Lung (tissue), 12 donors: Measurements from ENCODE around the gene GABBR2. TPM values are rescaled to one million over a fixed set of nuclear protein-coding genes. Genes with fewer than 3 reads are reported as not detected.
"Not testable (repeated sequence)": the region's sequence is repeated elsewhere in the genome, so short reads cannot be mapped to it uniquely, and the experiment has no call there.

ENCODE experiments used
- ATAC-seq: fragments of 200-7000 bp; cut with Tn5 transposase; one replicate; pipeline ENCODE4 v1.9.1; 2020; ENCODE audit warnings: moderate number of reproducible peaks; ENCODE audit not compliant: insufficient read depth, low FRiP score
- DNase-seq, 3 donors: peaks; one replicate each; pipeline ENCODE4 v3.0.0-alpha.2; 2013 to 2017
- H3K27ac ChIP-seq, 2 donors: one replicate each; pipeline ENCODE4 v1.5.1; 2013; ENCODE audit warnings: mild to moderate bottlenecking in 2 of 2, moderate library complexity in 2 of 2, control low read depth in 1 of 2, inconsistent platforms in 1 of 2, low read depth in 1 of 2, low read length in 1 of 2
- H3K27me3 ChIP-seq, 3 donors: one replicate each; pipeline ENCODE4 v1.5.1; 2013; ENCODE audit warnings: low read length in 2 of 3; ENCODE audit not compliant: control insufficient read depth in 3 of 3, insufficient read depth in 3 of 3
- H3K36me3 ChIP-seq, 4 donors: one replicate each; pipeline ENCODE4 v1.5.1; 2013; ENCODE audit warnings: low read length in 4 of 4, mild to moderate bottlenecking in 1 of 4, moderate library complexity in 1 of 4; ENCODE audit not compliant: control insufficient read depth in 4 of 4, insufficient read depth in 4 of 4
- H3K4me1 ChIP-seq, 5 donors: one replicate each; pipeline ENCODE4 v1.5.1; 2013; ENCODE audit warnings: low read length in 5 of 5, mild to moderate bottlenecking in 2 of 5, moderate library complexity in 1 of 5; ENCODE audit not compliant: control insufficient read depth in 5 of 5, insufficient read depth in 5 of 5
- H3K4me3 ChIP-seq: one replicate; pipeline ENCODE4 v1.5.1; 2013; ENCODE audit warnings: mild to moderate bottlenecking, control low read depth, moderate library complexity
- H3K9ac ChIP-seq, 2 donors: one replicate each; pipeline ENCODE4 v1.5.1; 2013; ENCODE audit warnings: low read length in 2 of 2, control low read depth in 1 of 2; ENCODE audit not compliant: insufficient read depth in 1 of 2
- H3K9me3 ChIP-seq, 4 donors: one replicate each; pipeline ENCODE4 v1.5.1; 2013; ENCODE audit warnings: low read length in 3 of 4, mild to moderate bottlenecking in 1 of 4, moderate library complexity in 1 of 4; ENCODE audit not compliant: control insufficient read depth in 4 of 4, insufficient read depth in 3 of 4
- CTCF ChIP-seq: IDR thresholded peaks from 2 replicates; pipeline ENCODE4 v1.5.1; 2012; ENCODE audit warnings: mild to moderate bottlenecking; ENCODE audit errors: control extremely low read depth, extremely low read depth
- WGBS, 2 donors: extraction: QIAGEN DNeasy Blood & Tissue Kit; methylation state at CpG; one replicate each; pipeline ENCODE4 v1.1.7; 2013; 5-methylcytosine and 5-hydroxymethylcytosine counted together
- polyA plus RNA-seq, 2 donors: library from polyadenylated mRNA; stranded (reverse); fragments of 200-250 nt; gene quantifications; one replicate each; pipeline ENCODE4 v1.2.1, GENCODE V29; 2013
- total RNA-seq, 2 donors: library from RNA; depleted of rRNA in 1 of 2; stranded (reverse); fragments of >200 nt in 1 of 2; gene quantifications; one replicate each; pipeline ENCODE4 v1.2.1, GENCODE V29; 2014 to 2021
- donor health status: control.
- donor health status: control.
- donor health status: Bipolar disorder and iron deficiency.
- donor health status: healthy.
- donor health status: DM: yes; HTN: yes; CAD: no.

Gene GABBR2
- total and polyA plus RNA-seq, 4 donors = 0.40 to 1.8 (median 0.64) TPM

- WGBS, 2 donors = 80 to 89% methylated on average over 7 of the region's 7 CpGs
Observed at GRCh38 chr9:98688710-98689495, 19.8 kb downstream of the GABBR2 start.

GRCh38 chr9:98687911-98688310 is 20.8 kb downstream of the GABBR2 start:
- H3K9ac ChIP-seq = no peak overlapping the region
- no peak for DNase-seq
- H3K36me3 ChIP-seq = no peaks in the 10 kb centered on the region
- ATAC-seq = no peak
- no peak for TF ChIP-seq CTCF
- 89 to 94% methylated on average over 1 of the region's 1 CpG for WGBS, 2 donors
- no peak overlapping the region for H3K4me3 ChIP-seq
- H3K27me3 ChIP-seq = no peaks in the 10 kb centered on the region
- H3K27ac ChIP-seq = no peak overlapping the region
- peaks cover 0 to 3% (median 0%) of the 10 kb centered on the region in 5 donors for H3K4me1 ChIP-seq
- no peaks in the 10 kb centered on the region for H3K9me3 ChIP-seq

More at GRCh38 chr9:98688710-98689495, 19.8 kb downstream of the GABBR2 start:
- no peak overlapping the region for H3K27ac ChIP-seq
- ATAC-seq (no peak), DNase-seq (no peak)
- peaks cover 0 to 3% (median 0%) of the 10 kb centered on the region in 5 donors for H3K4me1 ChIP-seq
- no peaks in the 10 kb centered on the region for H3K27me3 ChIP-seq
- H3K36me3 ChIP-seq = no peaks in the 10 kb centered on the region
- no peak overlapping the region for H3K4me3 ChIP-seq
- H3K9me3 ChIP-seq = no peaks in the 10 kb centered on the region
- no peak for TF ChIP-seq CTCF
- H3K9ac ChIP-seq = no peak overlapping the region

- peak in 1 of 3 donors; percentile 6 for DNase-seq
- no peak for TF ChIP-seq CTCF
- 47 to 53% methylated on average over 7 of the region's 7 CpGs for WGBS, 2 donors
Observed at GRCh38 chr9:98686961-98687855, 21.5 kb downstream of the GABBR2 start.

GRCh38 chr9:98684816-98685215 is 23.9 kb downstream of the GABBR2 start:
- not testable (repeated sequence) for H3K27ac ChIP-seq, H3K4me1 ChIP-seq, H3K36me3 ChIP-seq, DNase-seq, H3K9ac ChIP-seq, ATAC-seq, H3K4me3 ChIP-seq, H3K27me3 ChIP-seq, H3K9me3 ChIP-seq
- 90 to 97% methylated on average over 2 of the region's 2 CpGs for WGBS, 2 donors

More at GRCh38 chr9:98686961-98687855, 21.5 kb downstream of the GABBR2 start:
- Histone ChIP-seq H3K4me3 (no peak overlapping the region), H3K9me3 (no peaks in the 10 kb centered on the region), H3K9ac (no peak overlapping the region), H3K27ac (no peak overlapping the region), H3K4me1 (peaks cover 0 to 3% (median 0%) of the 10 kb centered on the region in 5 donors), H3K27me3 (no peaks in the 10 kb centered on the region), H3K36me3 (no peaks in the 10 kb centered on the region)
- no peak for ATAC-seq
